Left forelimb (tissue), 1 donor: ENCODE results near the gene ASB5.
"Not testable (repeated sequence)": the region's sequence is repeated elsewhere in the genome, so short reads cannot be mapped to it uniquely, and the experiment has no call there.

Experiments
- DNase-seq: peaks from one replicate; pipeline ENCODE4 v3.0.0-alpha.2; 2018; ENCODE audit warnings: low spot score

The ASB5 gene, protein sequence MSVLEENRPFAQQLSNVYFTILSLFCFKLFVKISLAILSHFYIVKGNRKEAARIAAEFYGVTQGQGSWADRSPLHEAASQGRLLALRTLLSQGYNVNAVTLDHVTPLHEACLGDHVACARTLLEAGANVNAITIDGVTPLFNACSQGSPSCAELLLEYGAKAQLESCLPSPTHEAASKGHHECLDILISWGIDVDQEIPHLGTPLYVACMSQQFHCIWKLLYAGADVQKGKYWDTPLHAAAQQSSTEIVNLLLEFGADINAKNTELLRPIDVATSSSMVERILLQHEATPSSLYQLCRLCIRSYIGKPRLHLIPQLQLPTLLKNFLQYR

DNA sequence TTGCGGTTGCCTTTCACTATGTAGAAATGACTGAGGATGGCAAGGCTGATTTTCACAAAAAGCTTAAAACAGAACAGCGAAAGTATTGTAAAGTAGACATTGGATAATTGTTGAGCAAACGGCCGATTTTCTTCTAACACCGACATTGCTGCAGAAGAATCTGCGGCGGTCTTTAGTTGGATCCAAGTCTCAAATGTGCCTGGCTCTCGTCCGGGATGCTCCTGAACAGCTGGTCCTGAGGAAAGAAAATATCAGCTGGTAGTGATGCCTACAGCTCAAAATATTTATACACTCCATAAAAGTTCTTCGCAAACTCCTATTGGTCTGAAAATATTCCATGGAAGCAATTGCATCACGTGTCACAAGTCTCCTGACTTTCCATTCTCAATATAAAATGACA lies at the start of gene ASB5:
Gene ASB5 (minus strand): TSS at position 260 of the 400 bp plus-strand sequence. CDS start 114 bp downstream, at position 146.
- DNase-seq: no peak

GRCh38 chr4:176313596-176314336 lies 44.7 kb upstream of the ASB5 start:
- no peak for DNase-seq

- no peak for DNase-seq
These were observed 40.8 kb upstream of the ASB5 start for GRCh38 chr4:176309772-176310171.

DNA sequence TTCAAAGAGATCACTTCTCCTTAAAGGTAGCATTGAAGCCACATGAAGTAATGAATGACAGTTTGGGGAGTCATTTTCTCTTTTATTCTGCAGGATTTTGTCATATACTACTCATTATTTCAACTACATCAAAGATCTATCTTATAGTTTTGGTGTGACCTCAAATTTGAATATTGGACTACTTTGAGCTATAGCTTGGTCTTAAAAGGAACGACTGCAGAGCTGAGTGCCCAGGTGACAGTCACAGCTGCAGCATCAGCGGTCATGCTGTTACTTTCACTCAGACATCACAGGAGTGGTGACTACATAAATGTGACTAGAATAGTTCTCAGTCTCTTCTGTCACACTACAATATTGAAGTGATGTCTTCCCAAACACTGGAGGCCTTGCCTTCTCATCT lies 40.0 kb upstream of the ASB5 start:
- no peak for DNase-seq

DNA sequence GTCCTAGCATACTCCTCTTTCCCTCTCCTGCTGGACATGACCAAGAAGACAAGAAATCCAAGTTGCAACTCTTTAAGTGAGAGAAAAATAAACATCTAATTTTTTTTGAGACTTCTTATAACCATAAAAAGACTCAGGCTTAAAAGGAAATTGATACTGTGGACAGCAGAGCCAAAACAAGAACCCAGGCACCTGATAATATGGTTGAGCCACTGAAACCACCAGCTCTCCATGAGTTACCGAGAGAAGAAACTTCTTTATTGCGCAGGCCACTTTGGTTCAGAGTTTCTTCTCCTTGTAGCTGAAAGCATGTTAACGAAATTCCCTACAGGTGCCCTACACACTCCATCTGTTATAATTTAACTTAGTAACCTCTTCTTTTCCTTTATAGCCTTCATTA lies 39.4 kb upstream of the ASB5 start:
- no peak for DNase-seq

- no peak for DNase-seq
These were observed 38.6 kb upstream of the ASB5 start for GRCh38 chr4:176307666-176307930.

DNA sequence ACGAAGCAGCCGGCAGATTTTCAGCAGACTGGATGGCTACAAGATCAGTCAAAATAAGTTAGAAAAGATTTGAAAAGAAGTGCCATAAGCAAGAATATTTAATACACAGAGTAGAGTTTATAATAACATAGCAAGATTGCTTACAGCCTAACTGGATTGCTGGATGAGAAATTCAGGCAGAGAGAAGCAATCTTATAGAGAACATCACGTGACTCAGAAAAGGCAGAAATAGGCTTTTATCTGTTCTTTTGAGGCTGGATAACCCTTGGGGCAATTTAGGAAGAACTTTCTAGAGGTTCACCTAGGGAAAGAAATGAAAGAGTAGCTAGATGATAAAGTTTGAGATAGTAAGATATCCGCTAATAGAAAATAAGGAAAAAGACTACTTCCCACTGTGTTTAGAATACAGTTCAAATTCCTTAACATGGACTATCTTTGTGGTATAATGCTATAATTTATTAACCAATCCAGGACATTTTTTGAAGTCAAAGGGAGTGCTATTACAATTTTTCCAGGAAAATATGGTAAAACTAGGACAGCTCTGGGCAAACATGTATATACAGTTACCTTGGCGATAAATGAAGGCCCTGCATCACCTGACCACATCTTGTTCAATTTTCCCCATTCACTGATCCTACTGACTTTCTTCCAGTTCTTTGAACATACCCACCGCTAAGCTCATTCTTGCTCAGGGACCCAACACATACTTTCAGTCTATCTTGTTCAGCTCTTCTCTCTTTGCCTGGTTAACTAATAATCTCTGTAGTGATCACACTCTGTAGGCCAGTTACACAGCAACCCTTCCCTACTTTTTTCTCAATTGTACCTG lies 38.0 kb upstream of the ASB5 start:
- no peak for DNase-seq

DNA sequence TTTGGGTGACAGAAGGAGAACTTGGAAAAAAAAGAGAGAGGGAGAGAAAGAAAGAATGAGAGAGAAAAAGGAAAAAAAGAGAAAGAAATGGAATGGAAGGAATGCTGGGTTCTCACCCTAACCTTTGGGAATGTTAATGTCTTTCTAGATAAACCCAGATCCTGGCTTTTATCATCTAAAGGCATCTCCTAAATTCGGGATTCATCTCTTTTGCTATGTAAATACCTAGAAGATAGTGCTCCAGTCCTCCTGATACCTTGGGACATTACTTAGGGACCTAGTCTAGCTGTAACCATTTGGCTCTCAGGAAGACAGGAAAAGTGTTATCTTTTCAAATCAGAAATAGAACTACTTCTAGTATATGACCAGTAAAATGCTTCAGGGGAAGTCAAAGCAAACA lies 34.9 kb upstream of the ASB5 start:
- no peak for DNase-seq

DNA sequence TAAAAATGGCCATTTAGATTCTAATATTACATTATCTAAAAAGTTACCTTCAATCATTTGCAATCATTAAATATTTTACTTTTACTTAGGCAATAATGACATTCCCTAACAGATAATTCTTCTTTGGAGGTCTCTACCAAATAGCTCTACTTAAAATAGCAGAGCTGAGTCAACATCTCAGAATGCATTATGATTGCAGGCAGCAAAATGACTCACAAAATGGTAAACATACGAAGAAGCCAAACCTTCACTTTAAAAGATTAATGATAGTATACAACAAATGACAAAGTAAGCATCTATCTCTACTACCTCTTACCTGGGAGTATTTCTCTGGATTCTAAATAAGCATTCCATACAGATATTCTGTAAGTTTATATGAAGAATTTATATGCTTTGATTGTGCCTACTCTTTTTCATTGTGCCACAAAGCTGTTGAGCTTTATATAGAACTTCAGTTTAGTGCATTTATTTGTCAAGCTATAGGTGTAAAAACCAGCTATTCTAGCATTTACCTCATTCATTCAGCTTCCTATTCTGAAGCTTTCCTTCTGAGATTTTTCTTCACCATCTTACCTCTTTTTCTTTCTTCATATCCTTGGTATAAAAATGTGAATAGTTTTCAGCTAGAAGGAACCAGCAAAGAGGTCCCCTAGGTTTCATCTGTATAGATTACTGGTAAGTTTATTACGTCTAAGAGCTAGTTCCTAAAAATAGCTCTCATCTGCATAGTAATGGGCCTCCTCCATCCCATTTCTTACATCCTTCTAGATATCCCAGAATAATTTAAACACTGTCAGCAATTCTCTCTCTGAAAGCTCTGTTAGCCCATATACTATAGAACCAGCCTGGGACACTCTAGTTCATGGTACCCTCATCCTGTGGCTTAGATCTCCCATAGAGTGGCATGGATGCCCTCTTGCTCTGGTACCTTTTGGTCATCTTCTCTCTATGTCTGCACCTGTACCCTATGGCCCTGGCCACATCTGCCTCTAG lies 33.6 kb upstream of the ASB5 start:
- DNase-seq: no peak

DNA sequence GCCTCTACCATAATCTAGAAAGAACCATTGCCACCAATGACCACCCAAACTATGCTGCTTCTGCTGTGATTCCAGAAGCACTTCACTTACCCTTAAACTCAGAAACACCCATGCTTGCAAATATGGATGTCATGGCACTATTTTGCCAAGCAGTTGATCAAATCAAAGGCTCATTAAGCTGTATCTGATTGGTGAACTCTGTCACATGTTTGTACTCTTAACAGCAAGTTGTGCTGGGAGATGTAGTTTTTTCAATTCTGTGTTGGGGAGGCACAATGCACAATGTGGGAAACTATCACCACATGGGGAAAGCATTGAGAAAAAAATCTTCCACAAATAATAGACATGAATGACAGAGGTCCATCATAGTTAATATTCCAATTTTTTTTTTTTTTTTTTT lies 31.5 kb upstream of the ASB5 start:
- DNase-seq: no peak

DNA sequence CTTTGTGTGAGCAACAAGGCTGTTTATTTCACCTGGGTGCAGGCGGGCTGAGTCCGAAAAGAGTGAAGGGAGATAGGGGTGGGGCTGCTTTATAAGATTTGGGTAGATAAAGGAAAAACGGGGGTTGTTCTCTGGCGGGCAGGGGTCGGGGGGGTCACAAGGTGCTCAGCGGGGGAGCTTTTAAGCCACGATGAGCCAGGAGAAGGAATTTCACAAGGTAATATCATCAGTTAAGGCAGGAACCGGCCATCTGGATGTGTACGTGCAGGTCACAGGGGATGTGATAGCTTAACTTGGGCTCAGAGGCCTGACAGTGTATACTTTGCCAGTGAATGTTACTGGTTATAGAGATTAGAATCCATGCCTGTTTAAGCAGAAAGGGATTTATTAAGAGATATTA lies 31.0 kb upstream of the ASB5 start:
- no peak for DNase-seq

DNA sequence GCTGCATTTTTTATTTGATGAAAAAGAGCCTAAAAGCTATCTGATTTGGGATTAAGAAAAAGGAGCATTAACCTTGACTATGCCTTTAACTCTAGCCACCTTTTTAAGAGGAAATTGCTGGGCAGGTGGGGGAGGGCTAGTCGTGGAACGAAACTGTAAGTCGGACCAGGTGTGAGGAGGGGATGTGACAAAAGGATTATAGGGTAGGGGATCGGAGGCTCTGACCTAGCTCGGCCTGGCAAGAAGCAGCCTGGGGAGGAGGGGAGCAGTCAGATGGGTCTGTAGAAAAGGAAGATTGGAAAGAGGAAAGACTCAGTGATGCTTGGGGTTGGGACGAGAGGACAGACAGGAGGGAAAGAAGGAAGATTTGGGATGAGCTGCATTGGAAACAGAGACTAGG lies 29.6 kb upstream of the ASB5 start:
- DNase-seq: no peak

GRCh38 chr4:176295907-176296306 lies 26.9 kb upstream of the ASB5 start:
- DNase-seq: not testable (repeated sequence)

DNA sequence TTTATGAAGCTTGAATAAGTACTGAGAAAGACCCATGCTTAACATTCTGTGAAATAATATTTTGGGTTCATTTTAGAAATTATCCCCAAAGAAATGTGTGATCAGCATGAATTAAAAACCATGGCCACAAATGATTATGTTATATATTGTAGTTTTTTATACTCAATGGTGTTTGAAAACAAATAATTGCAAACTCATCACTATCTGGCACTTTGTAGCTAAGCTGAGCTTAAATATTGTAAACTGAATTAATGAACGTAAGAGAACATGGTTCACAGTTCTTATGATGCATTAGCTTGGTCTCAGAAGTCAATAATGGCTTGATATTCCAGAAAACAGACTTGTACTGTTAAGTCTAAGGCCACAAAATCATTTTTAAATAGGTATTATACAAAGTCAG lies 24.6 kb upstream of the ASB5 start:
- no peak for DNase-seq

DNA sequence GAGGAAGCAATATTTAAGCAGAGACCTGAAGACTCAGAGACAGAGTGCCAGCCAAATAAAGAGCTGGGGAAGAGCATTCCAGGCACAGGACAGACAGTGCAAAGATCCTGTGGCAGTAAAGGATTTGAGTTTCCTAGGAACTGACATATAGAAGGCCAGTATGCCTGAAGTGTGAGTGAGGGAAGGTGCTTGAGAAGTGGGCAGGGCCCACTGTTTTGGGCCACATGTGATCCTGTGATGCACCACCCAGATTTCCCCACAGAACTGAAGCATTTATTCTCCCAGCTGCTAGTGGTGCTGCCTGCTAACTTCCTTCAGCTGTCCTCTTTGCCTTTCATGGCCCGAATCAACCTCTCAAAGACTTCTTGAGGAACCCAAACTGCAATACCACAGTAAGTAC lies 23.9 kb upstream of the ASB5 start:
- no peak for DNase-seq

GRCh38 chr4:176291748-176292147 lies 22.7 kb upstream of the ASB5 start:
- DNase-seq: no peak

DNA sequence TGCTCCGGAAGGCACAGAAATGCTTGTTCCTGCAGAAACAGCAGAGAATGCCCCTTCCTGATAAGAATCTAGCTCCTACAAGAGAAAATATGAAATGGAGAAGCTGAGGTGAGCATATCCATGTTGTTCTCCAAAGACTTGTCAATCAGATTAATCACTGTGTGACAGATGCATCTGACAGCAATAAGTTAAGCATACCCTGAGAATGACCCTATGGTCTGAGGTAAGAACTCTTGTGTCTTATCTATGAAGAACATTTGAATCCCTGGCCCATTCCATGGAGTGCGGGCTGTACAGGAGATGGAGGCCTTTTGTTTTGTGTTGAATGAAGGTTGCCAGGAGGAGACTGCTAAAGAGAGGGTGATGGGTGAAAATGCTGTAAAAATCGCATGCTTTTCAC lies 21.5 kb upstream of the ASB5 start:
- DNase-seq: no peak

DNA sequence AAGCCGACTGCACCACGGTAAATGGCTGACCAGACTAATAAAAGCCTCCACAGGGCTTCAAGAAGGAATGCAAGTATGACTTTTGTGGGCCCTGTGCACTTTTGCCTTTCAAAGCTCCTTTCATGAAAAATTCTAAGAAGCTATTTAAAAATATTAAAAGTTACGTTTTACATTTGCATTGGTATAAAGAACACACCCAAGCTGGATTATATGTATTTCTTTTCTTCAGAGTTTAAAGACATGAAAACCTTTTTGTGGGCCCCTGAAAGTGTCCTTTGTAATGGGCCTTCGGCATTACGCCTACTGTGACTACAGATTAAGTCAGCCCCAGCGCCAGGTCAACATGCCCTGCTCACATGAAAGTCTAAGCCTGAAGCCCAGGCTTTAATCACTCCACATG lies 20.5 kb upstream of the ASB5 start:
- no peak for DNase-seq

- no peak for DNase-seq
These were observed 19.0 kb upstream of the ASB5 start for GRCh38 chr4:176288020-176288419.

- DNase-seq: no peak
These were observed 18.5 kb upstream of the ASB5 start for GRCh38 chr4:176287546-176287945.

- DNase-seq: no peak
These were observed 17.7 kb upstream of the ASB5 start for GRCh38 chr4:176286728-176287127.

DNA sequence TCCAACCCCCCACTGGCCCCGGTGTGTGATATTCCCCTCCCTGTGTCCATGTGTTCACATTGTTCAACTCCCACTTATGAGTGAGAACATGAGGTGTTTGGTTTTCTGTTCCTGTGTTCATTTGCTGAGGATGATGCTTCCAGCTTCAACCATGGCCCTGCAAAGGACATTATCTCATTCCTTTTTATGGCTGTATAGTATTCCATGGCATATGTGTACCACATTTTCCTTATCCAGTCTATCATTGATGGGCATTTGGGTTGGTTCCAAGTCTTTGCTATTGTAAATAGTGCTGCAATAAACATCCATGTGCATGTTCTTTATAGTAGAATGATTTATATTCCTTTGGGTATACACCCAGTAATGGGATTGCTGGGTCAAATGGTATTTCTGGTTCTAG lies 10.5 kb upstream of the ASB5 start:
- not testable (repeated sequence) for DNase-seq
